Stimulated activated CD8-positive, alpha-beta memory T cell treated with anti-CD3 and anti-CD28 coated beads, Interleukin-7, amount 100 ng/mL, for 1 hour (primary cell): ENCODE results near the gene P3R3URF.
A peak's percentile ranks its signal among the peaks of the same experiment; 100 is the strongest.
"Not testable (repeated sequence)": the region's sequence is repeated elsewhere in the genome, so short reads cannot be mapped to it uniquely, and the experiment has no call there.

Experiments used
- DNase-seq, 2 donors: peaks; one replicate each; pipeline ENCODE4 v3.0.0-alpha.2; 2020; ENCODE audit warnings: low read depth in 2 of 2

P3R3URF gene

DNA sequence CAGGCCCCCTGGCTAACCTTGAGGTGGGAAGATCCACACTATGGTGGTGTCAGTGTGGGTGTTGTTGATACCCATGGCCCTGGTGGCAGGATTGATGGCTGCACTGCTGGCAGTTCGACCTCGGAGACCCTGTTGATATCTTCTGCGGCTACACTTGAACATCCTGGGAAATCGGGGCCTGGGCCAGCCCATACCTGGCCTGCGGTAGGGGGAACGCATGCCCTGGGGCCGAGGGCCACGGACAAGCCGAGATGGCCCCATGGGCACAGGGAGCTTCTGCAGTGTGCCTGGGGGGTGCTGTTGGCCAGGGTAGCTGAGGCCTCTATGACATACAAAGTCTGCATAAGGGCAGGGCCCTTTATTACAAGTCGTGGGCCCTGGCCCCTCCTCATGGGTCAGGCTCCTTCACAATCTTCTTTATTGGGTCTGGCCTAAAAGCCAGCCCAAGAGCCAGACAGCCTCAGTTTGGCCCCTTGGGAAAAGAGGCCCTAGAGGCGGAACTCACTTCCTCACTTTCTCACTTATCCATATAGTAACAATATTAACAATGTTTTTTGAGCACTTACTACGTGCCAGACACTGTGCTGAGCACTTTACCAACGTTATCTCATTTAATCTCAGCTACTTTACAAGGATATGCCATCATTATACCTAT lies at the start of gene P3R3URF:
TSS of gene P3R3URF (minus strand) at position 278 of the 655 bp plus-strand sequence. CDS start at position 261, 17 bp downstream.
- no peak for DNase-seq

GRCh38 chr1:46224966-46225365 lies 48.7 kb upstream of the P3R3URF start:
- DNase-seq: no peak

DNA sequence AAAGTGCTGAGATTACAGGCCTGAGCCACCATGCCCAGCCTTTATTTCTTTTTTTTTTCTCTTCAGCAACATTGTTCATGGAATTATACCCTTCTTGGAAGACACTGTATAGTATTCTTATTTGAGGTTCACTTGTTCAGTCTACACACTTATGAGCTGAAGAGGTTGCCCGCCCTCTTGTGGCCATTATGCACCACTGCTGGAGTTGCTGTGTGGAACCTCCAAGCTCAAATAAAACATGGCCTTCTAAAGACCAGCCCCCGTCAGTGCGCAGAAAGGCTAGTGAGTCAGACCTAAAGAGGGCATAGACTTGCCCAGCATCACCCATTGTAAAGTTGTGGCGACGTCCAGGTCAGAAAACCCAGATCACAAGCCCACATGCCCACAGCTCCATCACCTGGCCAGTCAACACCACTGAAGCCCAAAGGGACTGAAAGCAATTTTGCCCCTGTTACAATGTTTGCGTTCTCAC lies 47.2 kb upstream of the P3R3URF start:
- DNase-seq: peak in 1 of 2 donors; percentile 31

- not testable (repeated sequence) for DNase-seq
Measured at GRCh38 chr1:46223055-46223454, 46.8 kb upstream of the P3R3URF start.

DNA sequence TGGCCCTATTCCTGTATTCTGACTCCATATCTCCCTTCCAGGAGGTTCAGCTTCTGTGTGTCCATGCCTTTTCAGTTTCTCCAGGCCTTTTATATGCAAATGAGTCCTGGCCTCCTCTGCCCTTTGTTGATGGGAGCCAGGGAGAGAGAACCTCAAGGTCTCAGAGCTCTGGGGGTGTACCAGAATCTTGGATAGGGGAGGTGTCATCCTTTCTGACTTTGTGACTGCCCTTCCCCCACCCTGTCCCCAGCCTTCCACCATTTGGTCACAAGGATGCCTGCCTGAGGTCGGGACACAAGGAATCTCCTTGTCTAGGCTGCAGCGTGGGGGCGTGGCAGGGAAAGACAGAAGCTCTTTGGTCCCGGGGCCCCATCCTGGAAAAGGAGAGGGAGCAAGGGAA lies 45.5 kb upstream of the P3R3URF start:
- DNase-seq: no peak

DNA sequence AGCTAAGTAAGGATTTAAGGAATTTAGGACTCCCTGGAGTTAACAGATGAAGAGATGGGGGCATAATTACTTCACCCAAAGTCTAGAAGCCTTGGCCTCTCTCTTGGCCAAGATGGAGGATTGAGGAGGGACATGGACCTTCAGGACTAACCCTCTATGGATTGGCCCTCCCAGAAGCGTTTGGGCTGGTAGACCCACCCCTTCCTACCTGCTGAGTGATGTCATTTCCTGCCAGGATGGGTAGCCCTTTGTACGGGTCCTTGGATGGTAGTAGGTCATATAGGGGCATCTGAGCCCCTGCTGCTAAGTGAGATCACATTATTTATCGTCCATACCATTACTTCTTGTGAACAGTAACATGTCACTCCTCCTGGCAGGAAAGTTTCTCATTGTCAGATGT lies 44.5 kb upstream of the P3R3URF start:
- DNase-seq: no peak

- no peak for DNase-seq
Measured at GRCh38 chr1:46219551-46220520, 43.5 kb upstream of the P3R3URF start.

- no peak for DNase-seq
Measured at GRCh38 chr1:46218443-46218842, 42.2 kb upstream of the P3R3URF start.

GRCh38 chr1:46215504-46215903 lies 39.2 kb upstream of the P3R3URF start:
- DNase-seq: no peak

DNA sequence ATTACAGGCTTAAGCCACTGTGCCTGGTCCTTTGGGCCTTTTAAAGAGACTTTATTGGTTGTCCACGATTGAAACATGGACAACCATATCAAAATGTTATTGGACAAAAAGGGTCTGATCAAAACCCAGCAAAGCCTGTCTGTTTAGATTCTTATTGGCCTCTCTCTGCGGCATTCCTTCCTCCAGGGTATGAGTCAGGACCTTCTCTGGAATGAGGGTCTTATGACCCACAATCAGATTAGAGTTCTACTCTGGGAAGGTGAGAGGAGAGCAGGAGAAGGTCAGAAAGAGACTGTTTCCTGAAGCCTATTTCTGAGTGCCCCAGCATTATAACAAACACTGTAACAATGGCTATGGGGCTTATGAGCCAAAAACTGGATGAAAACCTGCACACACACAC lies 34.8 kb upstream of the P3R3URF start:
- no peak for DNase-seq

DNA sequence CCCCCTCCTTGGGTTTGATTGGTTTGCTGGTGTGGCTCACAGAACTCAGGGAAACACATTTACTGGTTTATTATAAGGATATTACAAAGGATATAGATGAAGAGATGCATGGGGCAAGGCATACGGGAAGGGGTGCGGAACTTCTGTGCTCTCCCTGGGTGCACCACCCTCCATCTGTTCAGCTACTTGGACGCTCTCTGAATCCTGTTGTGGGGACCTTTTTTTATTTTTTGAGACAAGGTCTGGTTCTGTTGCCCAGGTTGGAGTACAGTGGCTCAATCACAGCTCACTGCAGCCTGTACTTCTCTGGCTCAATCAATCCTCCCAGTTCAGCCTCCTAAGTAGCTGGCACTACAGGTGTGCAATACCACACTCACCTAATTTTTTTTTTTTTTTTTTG lies 34.3 kb upstream of the P3R3URF start:
- no peak for DNase-seq

DNA sequence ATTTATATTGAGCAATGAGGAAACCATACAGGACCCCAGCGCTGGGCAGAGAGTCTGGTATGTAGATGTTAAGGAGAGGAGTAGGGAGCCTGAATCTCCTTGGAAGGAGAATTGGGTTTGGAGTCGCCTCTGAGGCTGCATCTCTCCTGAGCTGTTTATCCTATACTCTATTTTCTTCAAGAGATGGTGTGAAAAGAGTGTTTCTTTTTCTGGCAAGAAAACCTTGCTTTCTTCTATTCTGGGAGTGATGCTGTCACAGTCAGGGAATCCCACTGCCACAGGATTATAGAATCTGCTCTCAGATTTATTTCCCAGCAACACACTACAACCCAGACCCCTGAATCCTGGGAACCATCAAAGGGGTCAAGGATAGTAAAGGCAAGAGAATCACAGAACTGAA lies 30.1 kb upstream of the P3R3URF start:
- DNase-seq: no peak

- no peak for DNase-seq
Measured at GRCh38 chr1:46205791-46206190, 29.5 kb upstream of the P3R3URF start.

DNA sequence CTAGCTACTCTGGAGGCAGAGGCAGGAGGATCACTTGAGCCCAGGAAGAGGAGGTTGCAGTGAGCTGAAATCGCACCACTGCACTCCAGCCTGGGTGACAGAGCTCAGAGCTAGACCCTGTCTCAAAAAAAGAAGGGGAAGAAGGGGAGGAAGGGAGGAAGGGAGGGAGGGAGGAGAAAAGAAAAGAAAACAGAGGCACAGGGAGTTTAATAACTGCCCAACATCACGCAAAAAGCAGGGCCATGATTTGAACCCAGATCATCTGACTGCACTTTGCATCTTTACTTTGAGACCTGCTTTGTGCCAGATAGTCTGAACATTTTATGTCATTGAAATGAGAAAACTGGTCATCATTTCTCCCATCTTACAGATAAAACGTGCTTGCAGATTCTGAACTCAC lies 28.9 kb upstream of the P3R3URF start:
- no peak for DNase-seq

DNA sequence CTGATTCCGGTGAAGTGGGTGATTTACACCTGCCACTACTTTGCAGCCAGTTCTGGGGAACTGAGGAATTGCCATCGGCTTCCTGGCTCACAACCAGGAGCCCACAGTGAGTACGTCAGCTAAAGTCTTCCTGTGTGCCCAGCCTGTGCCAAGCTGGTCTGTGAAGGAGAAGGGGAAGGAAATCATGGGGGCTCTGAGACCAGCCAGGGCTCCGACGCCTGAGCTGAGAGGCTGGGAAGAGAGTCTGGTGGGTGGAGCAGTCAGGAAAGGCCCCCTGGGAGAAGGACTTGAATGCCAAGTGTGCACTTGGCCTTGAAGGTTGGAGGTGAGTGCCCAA lies 28.1 kb upstream of the P3R3URF start:
- DNase-seq: no peak

GRCh38 chr1:46203738-46204405 lies 27.6 kb upstream of the P3R3URF start:
- no peak for DNase-seq

- DNase-seq: no peak
Measured at GRCh38 chr1:46199233-46199749, 23.0 kb upstream of the P3R3URF start.

GRCh38 chr1:46197964-46198811 lies 21.9 kb upstream of the P3R3URF start, which contains the start of gene POMGNT1:
Gene POMGNT1, minus strand, starts transcription at chr1:46198434. Its CDS starts 613 bp downstream, at chr1:46197821.
- peak; percentile 48 to 52 for DNase-seq

GRCh38 chr1:46197560-46197963 lies 21.3 kb upstream of the P3R3URF start:
- DNase-seq: no peak

GRCh38 chr1:46196609-46197008 lies 20.3 kb upstream of the P3R3URF start:
- DNase-seq: no peak

DNA sequence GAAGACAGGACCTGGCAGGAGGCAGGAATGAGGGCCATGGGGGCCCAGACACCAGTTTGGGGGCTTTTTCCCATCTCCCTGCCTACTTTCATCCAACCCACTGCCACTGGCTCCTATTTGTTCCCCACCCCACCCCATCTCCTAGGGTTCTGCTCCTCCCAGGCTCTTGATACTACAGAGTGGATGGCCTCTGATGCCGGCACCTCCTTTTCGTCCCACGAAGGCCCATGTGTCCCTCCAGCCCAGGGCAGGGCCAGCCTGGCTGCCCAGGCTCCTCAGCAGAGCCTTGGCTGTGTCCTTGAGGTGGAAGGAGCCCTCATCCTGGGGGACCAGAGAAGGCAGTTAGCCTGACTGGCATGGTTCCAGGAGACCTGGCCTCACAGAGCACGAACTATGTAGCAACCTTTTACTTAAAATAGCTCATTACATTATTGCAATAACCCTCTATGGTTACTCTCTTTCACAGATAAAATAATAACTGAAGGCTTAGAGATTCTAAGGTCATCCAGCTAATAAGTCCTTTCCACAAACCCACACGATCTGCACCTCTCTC lies 18.4 kb upstream of the P3R3URF start:
- no peak for DNase-seq
